Hepatocyte (in vitro differentiated cells): ENCODE measurements around the gene NAA15. TPM values are rescaled to one million over a fixed set of nuclear protein-coding genes. Genes with fewer than 3 reads are reported as not detected.

Experiments
- DNase-seq: peaks from one replicate; pipeline ENCODE4 v3.0.0-alpha.2; 2016; ENCODE audit warnings: low spot score
- H2AFZ ChIP-seq: fragments of 200-600 bp; sonication (generic); 2 replicates; pipeline ENCODE4 v1.6.0; 2016; ENCODE audit warnings: antibody characterized with exemption, mild to moderate bottlenecking
- H3K27ac ChIP-seq: fragments of 200-600 bp; sonication (generic); 2 replicates; pipeline ENCODE4 v1.5.1; 2016; ENCODE audit warnings: mild to moderate bottlenecking
- H3K27me3 ChIP-seq: fragments of 200-600 bp; sonication (generic); 2 replicates; pipeline ENCODE4 v1.6.1; 2016
- H3K36me3 ChIP-seq: fragments of 200-600 bp; sonication (generic); replicated peaks from 2 replicates; pipeline ENCODE4 v1.5.1; 2016; ENCODE audit warnings: low read depth; ENCODE audit not compliant: insufficient read depth
- H3K4me1 ChIP-seq: fragments of 200-600 bp; sonication (generic); 2 replicates; pipeline ENCODE4 v1.5.1; 2016; ENCODE audit warnings: mild to moderate bottlenecking, moderate library complexity; ENCODE audit not compliant: insufficient read depth
- H3K4me2 ChIP-seq: fragments of 200-600 bp; sonication (generic); 2 replicates; pipeline ENCODE4 v1.6.0; 2016
- H3K4me3 ChIP-seq: fragments of 200-600 bp; sonication (generic); 2 replicates; pipeline ENCODE4 v1.5.1; 2016; ENCODE audit warnings: mild to moderate bottlenecking
- H3K79me2 ChIP-seq: fragments of 200-600 bp; sonication (generic); 2 replicates; pipeline ENCODE4 v1.6.0; 2017; ENCODE audit warnings: mild to moderate bottlenecking
- H3K9me2 ChIP-seq: fragments of 200-600 bp; sonication (generic); replicated peaks from 2 replicates; pipeline ENCODE4 v1.6.0; 2017; ENCODE audit warnings: mild to moderate bottlenecking; ENCODE audit not compliant: insufficient read depth
- H3K9me3 ChIP-seq: fragments of 200-600 bp; sonication (generic); 2 replicates; pipeline ENCODE4 v1.5.1; 2016; ENCODE audit warnings: low read depth, mild to moderate bottlenecking
- H4K20me1 ChIP-seq: fragments of 200-600 bp; sonication (generic); 2 replicates; pipeline ENCODE4 v1.6.0; 2016; ENCODE audit warnings: mild to moderate bottlenecking; ENCODE audit not compliant: insufficient read depth, poor library complexity, severe bottlenecking
- EZH2 ChIP-seq: fragments of 200-600 bp; sonication (generic); IDR thresholded peaks from 2 replicates; pipeline ENCODE4 v1.6.1; 2016; ENCODE audit warnings: antibody characterized with exemption, mild to moderate bottlenecking, borderline replicate concordance
- EZH2phosphoT487 ChIP-seq: fragments of 200-600 bp; sonication (generic); IDR thresholded peaks from one replicate; pipeline ENCODE4 v1.6.1; 2018; ENCODE audit warnings: antibody characterized with exemption, mild to moderate bottlenecking, low read depth, moderate library complexity; ENCODE audit not compliant: unreplicated experiment, severe bottlenecking
- WGBS: methylation state at CpG from one replicate; pipeline ENCODE4 v1.1.6; 2016; ENCODE audit warnings: low lambda C conversion rate; ENCODE audit errors: missing lambda C conversion rate; 5-methylcytosine and 5-hydroxymethylcytosine counted together
- polyA plus RNA-seq: library from polyadenylated mRNA; unstranded; fragments of >200 nt; fragmentation: Nextera tagmentation; extraction: Ambion mirVana; gene quantifications from 2 replicates; pipeline ENCODE4 v1.2.1, GENCODE V29; 2016
- total RNA-seq: library from RNA; depleted of rRNA; stranded (reverse); fragments of >200 nt; gene quantifications from 2 replicates; pipeline ENCODE4 v1.2.3, GENCODE V29; 2014
- TF ChIP-seq, protein P1 (sequence below): fragments of 200-600 bp; sonication (generic); IDR thresholded peaks from 2 replicates; pipeline ENCODE4 v1.5.1; 2016; ENCODE audit warnings: antibody characterized with exemption, mild to moderate bottlenecking; ENCODE audit not compliant: poor library complexity

NAA15 gene
- total and polyA plus RNA-seq, 2 experiments from 2014 or later, result 15.3 to 29.6 TPM

DNA sequence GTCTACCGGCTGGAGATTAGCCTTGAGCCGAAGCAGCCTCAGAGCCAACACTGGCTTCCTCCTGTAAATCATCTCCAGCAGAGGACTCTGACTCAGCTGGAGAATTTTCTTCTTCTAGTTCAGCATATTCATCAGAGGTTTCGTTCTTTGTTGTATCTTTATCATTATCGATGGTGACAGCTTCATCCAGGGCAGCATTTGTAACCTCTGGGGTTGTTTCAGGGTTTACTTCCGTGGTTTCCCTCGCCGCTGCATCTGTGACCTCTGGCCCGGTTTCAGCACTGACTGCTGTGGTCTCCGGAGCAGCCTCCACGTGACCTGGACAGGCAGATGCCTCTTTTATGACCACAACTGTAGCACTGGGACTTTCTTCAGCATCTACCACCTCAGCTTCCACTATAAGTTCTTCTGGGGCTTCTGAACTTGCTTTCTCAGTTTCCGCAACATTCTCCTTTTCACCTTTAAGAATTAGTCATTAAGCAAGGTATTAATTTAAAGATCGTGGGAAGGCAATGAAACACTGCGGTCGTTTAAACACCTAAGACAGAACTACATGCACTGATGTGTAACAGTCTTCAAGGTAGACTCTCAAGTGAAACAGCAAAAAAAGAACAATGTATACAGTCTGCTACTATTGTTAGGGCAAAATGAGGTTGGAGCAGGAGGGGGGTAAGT, 34.6 kb upstream of the NAA15 start:
- 19% methylated on average over 14 of the region's 14 CpGs for WGBS
- H3K4me3 ChIP-seq, result peak overlapping the region; percentile 4
- H3K4me2 ChIP-seq, result peak overlapping the region; percentile 66
- no peaks in the 10 kb centered on the region for H3K79me2 ChIP-seq
- TF ChIP-seq EZH2 (no peak), EZH2phosphoT487 (no peak)
- TF ChIP-seq, protein P1, sequence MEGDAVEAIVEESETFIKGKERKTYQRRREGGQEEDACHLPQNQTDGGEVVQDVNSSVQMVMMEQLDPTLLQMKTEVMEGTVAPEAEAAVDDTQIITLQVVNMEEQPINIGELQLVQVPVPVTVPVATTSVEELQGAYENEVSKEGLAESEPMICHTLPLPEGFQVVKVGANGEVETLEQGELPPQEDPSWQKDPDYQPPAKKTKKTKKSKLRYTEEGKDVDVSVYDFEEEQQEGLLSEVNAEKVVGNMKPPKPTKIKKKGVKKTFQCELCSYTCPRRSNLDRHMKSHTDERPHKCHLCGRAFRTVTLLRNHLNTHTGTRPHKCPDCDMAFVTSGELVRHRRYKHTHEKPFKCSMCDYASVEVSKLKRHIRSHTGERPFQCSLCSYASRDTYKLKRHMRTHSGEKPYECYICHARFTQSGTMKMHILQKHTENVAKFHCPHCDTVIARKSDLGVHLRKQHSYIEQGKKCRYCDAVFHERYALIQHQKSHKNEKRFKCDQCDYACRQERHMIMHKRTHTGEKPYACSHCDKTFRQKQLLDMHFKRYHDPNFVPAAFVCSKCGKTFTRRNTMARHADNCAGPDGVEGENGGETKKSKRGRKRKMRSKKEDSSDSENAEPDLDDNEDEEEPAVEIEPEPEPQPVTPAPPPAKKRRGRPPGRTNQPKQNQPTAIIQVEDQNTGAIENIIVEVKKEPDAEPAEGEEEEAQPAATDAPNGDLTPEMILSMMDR, result no peak
- H3K27ac ChIP-seq, result peak overlapping the region; percentile 12
- H3K36me3 ChIP-seq, result no peaks in the 10 kb centered on the region
- no peaks in the 10 kb centered on the region for H4K20me1 ChIP-seq
- H2AFZ ChIP-seq, result peak overlapping the region; percentile 22
- H3K27me3 ChIP-seq, result no peaks in the 10 kb centered on the region
- no peaks in the 10 kb centered on the region for H3K9me2 ChIP-seq
- peak; percentile 79 for DNase-seq
- H3K9me3 ChIP-seq, result no peaks in the 10 kb centered on the region
- H3K4me1 ChIP-seq, result no peaks in the 10 kb centered on the region

DNA sequence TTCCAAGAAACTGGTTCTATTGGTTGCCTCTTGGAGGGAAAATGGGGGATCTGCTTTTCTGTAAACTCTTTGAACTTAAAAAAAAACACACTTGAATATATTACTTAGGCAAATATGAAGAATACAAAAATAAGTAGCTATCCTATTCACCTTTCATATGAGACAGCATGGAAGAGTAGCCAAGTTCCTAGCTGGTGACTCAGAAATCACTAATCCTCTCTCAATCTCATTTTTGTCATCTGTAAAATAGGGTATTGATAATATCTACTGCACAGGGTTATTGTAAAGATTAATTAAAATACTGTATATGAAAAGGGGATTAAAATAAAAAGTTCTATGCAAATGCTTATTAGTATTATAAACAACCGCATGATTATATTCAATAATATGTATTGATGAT, 34.0 kb upstream of the NAA15 start:
- 92% methylated on average over 1 of the region's 1 CpG for WGBS
- no peaks in the 10 kb centered on the region for H3K9me3 ChIP-seq
- no peak overlapping the region for H3K4me2 ChIP-seq
- peak overlapping the region; percentile 12 for H3K27ac ChIP-seq
- H4K20me1 ChIP-seq, result no peaks in the 10 kb centered on the region
- no peak for DNase-seq
- H3K4me3 ChIP-seq, result no peak overlapping the region
- no peaks in the 10 kb centered on the region for H3K9me2 ChIP-seq
- no peaks in the 10 kb centered on the region for H3K79me2 ChIP-seq
- no peaks in the 10 kb centered on the region for H3K36me3 ChIP-seq
- no peak overlapping the region for H2AFZ ChIP-seq
- TF ChIP-seq EZH2 (no peak), EZH2phosphoT487 (no peak)
- TF ChIP-seq, protein P1, result no peak
- H3K27me3 ChIP-seq, result no peaks in the 10 kb centered on the region
- H3K4me1 ChIP-seq, result no peaks in the 10 kb centered on the region

DNA sequence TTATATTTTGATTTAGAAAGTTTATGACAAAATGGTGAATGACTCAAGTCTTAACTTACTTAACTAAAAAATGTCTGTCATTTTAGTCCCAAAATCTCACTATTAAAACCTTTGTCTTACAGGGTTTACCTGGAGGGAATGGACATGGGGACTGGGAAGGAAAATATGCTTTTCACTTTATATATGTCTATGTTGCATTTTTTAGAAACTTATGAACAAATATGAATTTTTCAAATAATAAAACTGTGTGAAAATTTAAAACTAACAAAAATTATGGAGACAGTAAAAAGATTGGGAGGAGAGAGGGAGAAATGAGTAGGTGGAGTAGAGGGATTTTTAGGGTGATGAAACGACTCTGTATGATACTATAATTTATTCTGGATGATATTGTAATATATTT, 27.5 kb upstream of the NAA15 start:
- Histone ChIP-seq H3K9me2 (no peaks in the 10 kb centered on the region), H2AFZ (no peak overlapping the region), H3K4me1 (no peaks in the 10 kb centered on the region), H3K27me3 (peaks cover 19% of the 10 kb centered on the region), H3K9me3 (no peaks in the 10 kb centered on the region), H3K79me2 (no peaks in the 10 kb centered on the region), H3K4me3 (no peak overlapping the region), H3K4me2 (no peak overlapping the region), H4K20me1 (no peaks in the 10 kb centered on the region), H3K36me3 (no peaks in the 10 kb centered on the region), H3K27ac (no peak overlapping the region)
- 77% methylated on average over 1 of the region's 1 CpG for WGBS
- no peak for DNase-seq
- TF ChIP-seq EZH2, result no peak
- no peak for TF ChIP-seq EZH2phosphoT487
- TF ChIP-seq, protein P1, result no peak
